EL (cell line): Measurements from ENCODE around the gene ZNF410.
A peak's percentile ranks its signal among the peaks of the same experiment; 100 is the strongest.
"Not testable (repeated sequence)": the region's sequence is repeated elsewhere in the genome, so short reads cannot be mapped to it uniquely, and the experiment has no call there.

Source experiments
- DNase-seq: peaks from one replicate; pipeline ENCODE4 v3.0.0-alpha.2; 2016

Gene ZNF410

GRCh38 chr14:73887694-73888459, 1.2 kb downstream of the ZNF410 start:
- DNase-seq: no peak

GRCh38 chr14:73888460-73888725, 1.7 kb downstream of the ZNF410 start:
- DNase-seq: peak; percentile 52

GRCh38 chr14:73888971-73889370, 2.3 kb downstream of the ZNF410 start:
- peak; percentile 68 for DNase-seq

DNA sequence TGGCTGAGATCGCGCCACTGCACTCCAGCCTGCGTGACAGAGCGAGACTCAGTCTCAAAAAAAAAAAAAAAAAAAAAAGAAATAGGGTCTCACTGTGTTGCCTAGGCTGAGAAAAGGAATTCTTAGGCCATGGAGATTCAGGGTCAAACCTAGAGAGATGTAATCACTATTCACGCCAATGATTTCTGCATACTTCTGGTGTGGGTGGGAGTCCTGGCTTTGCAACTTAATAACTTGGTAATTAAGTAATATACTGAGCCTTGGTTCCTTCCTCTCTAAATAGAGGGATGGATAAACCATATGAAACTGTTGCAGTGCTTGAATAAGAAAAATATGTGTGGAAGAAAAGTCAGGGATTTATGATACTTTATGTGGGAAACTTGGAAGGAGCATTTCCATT, 2.7 kb downstream of the ZNF410 start:
- DNase-seq: peak; percentile 20

DNA sequence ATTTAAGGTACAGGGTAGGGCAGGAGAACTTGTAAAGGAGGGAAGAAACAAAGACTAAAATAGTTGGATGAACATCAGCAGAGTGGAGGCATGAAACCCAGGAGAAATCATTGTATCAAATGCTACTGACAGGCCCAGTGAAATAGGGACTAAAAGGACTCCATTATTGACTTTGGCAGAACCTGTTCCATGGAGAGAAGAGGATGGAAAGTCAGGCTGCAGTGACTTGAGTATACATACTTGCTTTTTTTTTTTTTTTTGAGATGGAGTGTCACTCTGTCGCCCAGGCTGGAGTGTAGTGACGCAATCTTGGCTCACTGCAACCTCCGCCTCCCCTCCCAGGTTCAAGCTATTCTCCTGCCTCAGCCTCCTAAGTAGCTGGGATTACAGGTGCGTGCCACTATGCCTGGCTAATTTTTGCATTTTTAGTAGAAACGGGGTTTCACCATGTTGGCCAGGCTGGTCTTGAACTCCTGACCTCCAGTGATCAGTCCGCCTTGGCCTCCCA, 7.6 kb downstream of the ZNF410 start:
- not testable (repeated sequence) for DNase-seq

DNA sequence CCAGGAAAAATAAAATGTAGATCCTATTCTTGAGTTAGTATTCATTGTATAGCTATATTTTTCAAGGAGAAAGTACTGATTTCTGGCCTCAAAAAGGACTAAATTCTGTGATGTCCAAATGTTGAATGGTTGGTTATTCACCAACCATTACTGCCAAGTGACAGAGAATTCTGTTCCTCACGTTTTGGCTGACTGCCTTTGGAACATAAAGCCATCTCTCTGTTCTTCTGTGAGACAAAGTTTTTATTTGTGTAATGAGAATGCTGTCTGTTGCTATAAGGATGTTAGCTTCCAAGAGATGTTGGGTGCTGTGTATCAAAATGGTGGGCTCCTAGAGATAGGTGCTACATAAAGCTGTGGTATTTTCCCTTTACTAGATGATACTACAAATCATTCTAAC, 9.3 kb downstream of the ZNF410 start:
- no peak for DNase-seq

GRCh38 chr14:73896521-73896920, 9.9 kb downstream of the ZNF410 start:
- DNase-seq: peak; percentile 14

- DNase-seq: peak; percentile 23
Observed at GRCh38 chr14:73903028-73903427, 16.4 kb downstream of the ZNF410 start.

GRCh38 chr14:73909681-73910080, 23.0 kb downstream of the ZNF410 start:
- no peak for DNase-seq

- DNase-seq: no peak
Observed at GRCh38 chr14:73913256-73913655, 26.6 kb downstream of the ZNF410 start.

- DNase-seq: no peak
Observed at GRCh38 chr14:73916324-73916723, 29.7 kb downstream of the ZNF410 start.

DNA sequence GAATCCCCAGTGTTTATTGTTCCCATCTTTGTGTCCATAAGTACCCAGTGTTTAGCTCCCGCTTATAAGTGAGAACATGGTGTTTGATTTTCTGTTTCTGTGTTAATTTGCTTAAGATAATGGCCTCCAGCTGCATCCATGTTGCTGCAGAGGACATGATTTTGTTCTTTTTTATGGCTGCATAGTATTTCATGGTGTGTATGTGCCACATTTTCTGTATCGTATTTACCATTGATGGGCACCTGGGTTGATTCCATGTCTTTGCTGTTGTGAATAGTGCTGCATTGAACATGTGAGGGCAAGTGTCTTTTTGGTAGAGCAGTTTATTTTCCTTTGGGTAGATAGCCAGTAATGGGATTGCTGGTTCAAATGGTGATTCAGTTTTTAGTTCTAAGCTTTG, 32.8 kb downstream of the ZNF410 start:
- DNase-seq: not testable (repeated sequence)

DNA sequence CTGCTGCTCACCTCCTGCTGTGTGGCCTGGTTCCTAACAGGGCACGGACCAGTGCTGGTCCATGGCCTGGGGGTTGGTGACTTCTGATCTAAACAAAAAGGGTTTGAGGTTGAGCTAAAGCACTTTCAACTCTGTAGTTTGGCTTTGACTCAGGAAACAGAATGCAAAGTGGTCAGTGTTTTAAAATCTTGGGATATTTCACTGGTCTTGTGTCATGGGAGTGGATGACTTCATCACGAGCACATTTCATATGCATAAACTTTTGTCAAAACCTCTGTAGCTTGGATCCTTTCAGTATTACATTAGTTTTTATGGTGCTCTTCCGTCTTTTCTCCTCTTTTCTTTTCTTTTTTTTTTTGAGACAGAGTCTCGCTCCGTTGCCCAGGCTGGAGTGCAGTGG, 37.7 kb downstream of the ZNF410 start:
- DNase-seq: no peak

DNA sequence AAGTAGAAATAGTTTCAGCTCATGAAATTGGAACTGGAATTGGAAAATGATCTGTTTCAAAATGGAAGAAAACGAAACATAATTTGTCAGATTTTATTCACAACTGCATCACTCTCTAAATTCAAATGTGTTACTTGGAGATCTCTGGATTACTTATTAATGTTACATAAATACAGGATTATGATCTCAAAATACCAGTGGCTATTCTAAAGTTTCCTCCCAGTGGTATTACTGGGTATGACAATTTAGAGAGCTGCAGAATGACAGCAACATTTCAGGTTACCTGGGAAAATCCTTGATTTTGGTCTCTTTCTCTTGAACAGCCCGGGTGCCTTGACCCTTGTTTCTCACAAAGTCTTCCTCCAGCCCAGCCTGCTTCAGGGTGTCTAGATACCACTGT, 49.0 kb downstream of the ZNF410 start:
- DNase-seq: no peak

GRCh38 chr14:73936548-73936947, 49.9 kb downstream of the ZNF410 start:
- DNase-seq: no peak

GRCh38 chr14:73937012-73937411, 50.4 kb downstream of the ZNF410 start:
- DNase-seq: no peak

GRCh38 chr14:73942180-73942579, 55.5 kb downstream of the ZNF410 start:
- no peak for DNase-seq

GRCh38 chr14:73943083-73943482, 56.4 kb downstream of the ZNF410 start:
- peak; percentile 80 for DNase-seq

DNA sequence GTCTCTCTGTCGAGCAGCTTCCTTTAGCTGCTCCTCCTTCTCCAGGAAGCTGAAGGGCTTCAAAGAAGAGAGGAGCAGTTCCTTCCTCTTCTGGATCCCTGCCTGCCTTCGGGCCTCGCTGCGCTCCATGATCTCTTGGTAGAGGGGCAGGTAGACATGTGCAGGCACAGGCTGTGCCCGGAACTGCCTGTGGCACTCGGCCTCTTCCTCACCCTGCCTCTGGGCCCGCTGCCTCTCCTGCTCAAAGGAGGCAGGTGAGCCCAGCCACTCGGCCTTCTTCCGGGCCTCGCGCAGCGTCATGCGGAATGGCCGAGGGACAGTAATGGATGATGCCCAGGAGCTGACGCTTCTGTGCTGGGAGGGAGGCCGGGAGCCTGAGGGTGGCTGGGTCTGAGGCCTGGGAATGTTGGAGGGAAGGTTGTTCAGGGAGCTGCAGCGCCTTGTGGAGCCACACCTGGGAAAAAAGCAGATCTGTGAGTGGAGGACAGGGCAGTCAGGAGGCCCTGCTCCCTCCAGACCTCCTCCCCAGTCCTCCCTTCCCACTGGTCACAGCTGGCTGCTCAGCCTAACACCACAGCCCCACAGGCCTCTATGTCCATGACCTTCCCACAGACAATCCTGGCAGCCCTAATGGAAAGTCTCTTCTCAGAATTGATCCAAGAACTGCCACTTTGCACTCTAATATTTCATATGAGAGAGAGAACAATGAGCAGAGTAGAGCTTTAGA, 57.9 kb downstream of the ZNF410 start:
- no peak for DNase-seq

DNA sequence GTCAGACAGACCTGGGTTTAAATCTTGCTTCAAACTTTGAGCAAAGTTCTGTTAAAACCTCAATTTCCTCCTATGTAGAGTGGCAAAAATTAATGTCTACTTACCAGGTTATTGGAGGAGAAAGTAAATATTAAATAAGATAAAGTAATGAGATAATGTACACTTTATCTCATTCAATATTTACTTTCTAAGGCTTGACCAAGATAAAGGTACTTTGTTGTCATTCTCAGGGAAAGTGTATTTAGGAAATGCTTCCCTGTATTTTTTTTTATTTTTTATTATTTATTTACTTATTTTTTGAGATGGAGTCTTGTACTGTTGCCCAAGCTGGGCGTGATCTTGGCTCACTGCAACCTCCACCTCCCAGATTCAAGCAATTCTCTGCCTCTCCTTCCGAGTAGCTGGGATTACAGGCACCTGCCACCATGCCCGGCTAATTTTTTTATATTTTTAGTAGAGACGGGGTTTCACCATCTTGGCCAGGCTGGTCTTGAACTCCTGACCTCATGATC, 58.6 kb downstream of the ZNF410 start:
- DNase-seq: no peak

- DNase-seq: peak; percentile 98
Observed at GRCh38 chr14:73949752-73950734, 63.4 kb downstream of the ZNF410 start, which contains the start of the genes COQ6 and FAM161B. Gene COQ6 (plus strand): TSS chr14:73950302. CDS start chr14:73950333, 31 bp downstream. Gene FAM161B (minus strand): TSS chr14:73950094. CDS start chr14:73950026, 68 bp downstream.

- no peak for DNase-seq
Observed at GRCh38 chr14:73953731-73954130, 67.1 kb downstream of the ZNF410 start.

GRCh38 chr14:73955674-73956073, 69.0 kb downstream of the ZNF410 start:
- DNase-seq: no peak
